ENCODE measurements around the gene BLTP3A. TPM values are rescaled to one million over a fixed set of nuclear protein-coding genes. Genes with fewer than 3 reads are reported as not detected.
A peak's percentile ranks its signal among the peaks of the same experiment; 100 is the strongest.

The BLTP3A gene
- total and polyA plus RNA-seq, 2 of the 8 experiments (the other 6 are each of a cell fraction or from before 2014, with no cell fraction given): 8.5 to 17.2 TPM

DNA sequence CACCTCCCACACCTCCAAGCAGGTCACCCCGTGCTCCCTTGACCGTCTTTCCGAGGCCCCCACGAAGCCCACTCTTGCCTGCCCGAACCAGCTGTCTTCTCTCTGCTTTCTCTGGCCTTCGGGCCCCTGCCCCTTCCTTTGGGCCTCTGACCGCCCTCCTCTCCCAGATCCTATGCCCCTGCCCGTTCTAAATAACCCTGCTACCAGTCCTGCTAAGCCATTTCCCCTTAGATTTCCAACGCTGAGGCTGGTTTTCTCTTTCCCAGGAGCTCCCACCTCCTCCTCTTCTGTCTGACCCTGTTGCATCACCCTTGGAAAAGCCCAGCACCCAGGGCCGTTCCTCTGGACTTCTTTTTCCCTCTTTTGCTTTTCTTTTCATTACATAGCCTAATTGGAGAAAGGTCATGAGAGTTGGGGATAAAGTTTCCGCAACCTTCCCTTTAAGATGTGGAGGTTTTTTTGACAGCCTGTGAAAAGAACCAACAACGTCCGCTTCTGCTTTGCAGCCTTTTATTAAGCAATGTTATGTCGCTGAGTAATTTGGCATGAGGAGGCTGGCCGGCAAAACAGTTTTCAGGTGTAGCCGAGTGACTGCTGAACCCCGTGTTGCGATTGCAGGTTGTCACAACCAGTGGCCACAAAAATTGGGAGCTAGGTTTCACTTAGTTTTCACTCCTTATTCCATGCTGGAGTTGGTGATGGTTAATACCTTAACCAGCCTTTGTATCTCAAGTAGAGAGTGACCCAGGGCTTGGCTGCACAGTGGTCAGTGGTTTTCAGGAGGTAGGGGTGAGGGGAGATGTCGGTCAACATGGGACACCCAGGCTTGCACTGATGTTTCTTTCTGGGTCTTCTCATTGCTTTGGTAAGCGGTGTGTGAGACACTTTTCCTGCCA lies 970 bp downstream of the BLTP3A start:
- Histone ChIP-seq H3K56ac (replicated peaks; ENCODE audit: insufficient read length, low read depth, low read length) (no peak overlapping the region), H3K79me1 (ENCODE audit: low read depth, low read length) (peaks cover 2% of the 10 kb centered on the region; the same call in 1 of the 2 replicates), H3K79me2 (ENCODE audit: control insufficient read depth in 1 of 2, insufficient read depth in 2 of 2, low read length in 2 of 2) (peaks cover 0 to 40% of the 10 kb centered on the region in 2 experiments; a peak in 3 of 4 replicates), H3K4ac (replicated peaks; ENCODE audit: insufficient read length, low read depth, low read length) (no peak overlapping the region), H2BK12ac (ENCODE audit: low read depth, low read length) (0 out of 2 replicates have a peak overlapping the region, but pooled peaks have one; percentile 17), H2AK5ac (ENCODE audit: low read depth, low read length) (0 out of 2 replicates have a peak overlapping the region, but pooled peaks have one; percentile 24), H3K23me2 (ENCODE audit: low read depth, low read length) (peaks cover 12% of the 10 kb centered on the region; the same call in 1 of the 2 replicates), H4K91ac (replicated peaks; ENCODE audit: insufficient read length, low read length) (peak overlapping the region; percentile 47), H3K27me3 (replicated peaks in 1 of 4; ENCODE audit: control insufficient read depth in 3 of 4, extremely low read depth in 1 of 4, insufficient read depth in 3 of 4, low read length in 3 of 4) (no peaks in the 10 kb centered on the region), H2BK20ac (ENCODE audit: low read length) (no peak overlapping the region), H3K4me2 (ENCODE audit: insufficient read depth in 1 of 2, low read depth in 2 of 2, low read length in 2 of 2) (peak overlapping the region; percentile 73 to 92), H3K23ac (ENCODE audit: insufficient read length) (no peak overlapping the region), H3K27ac (ENCODE audit: low read depth, low read length) (peak overlapping the region; percentile 35; the same call in 1 of the 2 replicates), H4K20me1 (replicated peaks in 1 of 2; ENCODE audit: control insufficient read depth in 1 of 2, insufficient read depth in 2 of 2, low read length in 2 of 2) (no peaks in the 10 kb centered on the region), H3K18ac (ENCODE audit: extremely low read depth, low read length) (peak overlapping the region; percentile 67), H4K8ac (ENCODE audit: extremely low read depth, insufficient read depth, low read length) (peak overlapping the region; percentile 35), H3K9ac (replicated peaks in 1 of 4; ENCODE audit: extremely low read depth in 1 of 4, low read depth in 3 of 4, low read length in 3 of 4) (peak overlapping the region in 3 of 4 experiments; percentile 74 to 91 (median 80); a peak in 6 of 7 replicates), H3K4me3 (ENCODE audit: extremely low read depth in 1 of 4, insufficient read depth in 2 of 4, low read depth in 3 of 4, low read length in 4 of 4) (peak overlapping the region; percentile 81 to 87 (median 84)), H3K4me1 (replicated peaks in 1 of 4; ENCODE audit: control insufficient read depth in 3 of 4, insufficient read depth in 4 of 4, low read length in 3 of 4) (peaks cover 0 to 2% (median under 1%) of the 10 kb centered on the region in 4 experiments; a peak in 2 of 7 replicates), H2BK120ac (replicated peaks; ENCODE audit: low read depth, low read length) (no peak overlapping the region), H2BK15ac (ENCODE audit: low read length) (no peak overlapping the region), H4K5ac (ENCODE audit: insufficient read length, low read depth, low read length) (peak overlapping the region; percentile 28), H2AFZ (ENCODE audit: low read length) (no peak overlapping the region), H3K9me3 (ENCODE audit: insufficient read depth in 2 of 2, low read depth in 1 of 2, low read length in 1 of 2) (0 out of 4 replicates have a peak, but pooled peaks cover 0 to 3% of the 10 kb centered on the region in 2 experiments), H3K14ac (ENCODE audit: insufficient read length) (peak overlapping the region; percentile 40), H3K36me3 (ENCODE audit: control insufficient read depth in 2 of 4, insufficient read depth in 4 of 4, low read length in 3 of 4) (no peaks in the 10 kb centered on the region), H2BK5ac (ENCODE audit: low read depth, low read length) (peak overlapping the region; percentile 60; the same call in 1 of the 2 replicates)
- DNase-seq (ENCODE audit: low read depth in 1 of 2, low spot score in 2 of 2) (peak in 1 of 2 experiments; percentile 43), FAIRE-seq (no peak)
- 17% methylated on average over 20 of the region's 20 CpGs; no CpG with 5 or more reads in 1 of the 2 experiments for WGBS, 2 experiments (ENCODE audit: extremely low coverage in 1 of 2, insufficient coverage in 1 of 2, insufficient read length in 1 of 2, insufficient replicate concordance in 2 of 2, low coverage in 1 of 2, low lambda C conversion rate in 2 of 2, missing lambda C conversion rate in 1 of 2)
- CTCF ChIA-PET (ENCODE audit: partially characterized antibody): interaction anchor here (0.6 to 1.0 kb wide), 3 partner anchors 200 to 403 kb away, joined by 3 read pairs; no protein-coding TSS in a partner anchor
- POLR2A ChIA-PET (ENCODE audit: partially characterized antibody): interaction anchor here (0.6 to 4.9 kb wide), 26 partner anchors 10 to 466 kb away, joined by 3 to 65 read pairs (median 4); partner anchors contain the start of genes ANKS1A, NUDT3, SNRPC and TAF11
- TF ChIP-seq EZH2 (IDR thresholded peaks at IDR 0.05; ENCODE audit: low read depth, low read length, severe bottlenecking) (no peak), RNF2 (IDR thresholded peaks at IDR 0.05; ENCODE audit: borderline replicate concordance, low read depth, low read length, missing control alignments, poor library complexity, severe bottlenecking) (no peak), JUND (IDR thresholded peaks at IDR 0.05; ENCODE audit: low read length) (peak; percentile 66; the same call in 1 of the 2 replicates), ATF3 (IDR thresholded peaks at IDR 0.05; ENCODE audit: insufficient read depth, low read depth, low read length) (peak; percentile 77; the same call in 1 of the 2 replicates), SUZ12 (IDR thresholded peaks at IDR 0.05; ENCODE audit: low read length) (no peak), KDM4A (IDR thresholded peaks at IDR 0.05; ENCODE audit: low read depth, low read length, severe bottlenecking) (peak; percentile 5), POLR2A (IDR thresholded peaks at IDR 0.05; ENCODE audit: control extremely low read depth in 1 of 2, low read depth in 2 of 2, low read length in 2 of 2) (0 out of 3 replicates have a peak, but pooled peaks of 1 of the 2 experiments have one; percentile 6), SIN3A (conservative IDR thresholded peaks at IDR 0.05 in 1 of 2, IDR thresholded peaks at IDR 0.05 in 1 of 2; ENCODE audit: low read depth in 1 of 2, low read length in 2 of 2) (0 out of 4 replicates have a peak, but pooled peaks of 1 of the 2 experiments have one; percentile 31)

Measured in H1 (cell line).